HL-60/S4 (cell line): ENCODE data around the gene CDKN3.

ENCODE experiments used
- in situ Hi-C: fragments of 300-500 bp; cut with MboI; formaldehyde crosslinking; loops from 2 replicates; pipeline ENCODE4 v1.14.3; 2022; ENCODE audit warnings: low sequenced_read_pairs

Gene CDKN3, protein sequence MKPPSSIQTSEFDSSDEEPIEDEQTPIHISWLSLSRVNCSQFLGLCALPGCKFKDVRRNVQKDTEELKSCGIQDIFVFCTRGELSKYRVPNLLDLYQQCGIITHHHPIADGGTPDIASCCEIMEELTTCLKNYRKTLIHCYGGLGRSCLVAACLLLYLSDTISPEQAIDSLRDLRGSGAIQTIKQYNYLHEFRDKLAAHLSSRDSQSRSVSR

DNA sequence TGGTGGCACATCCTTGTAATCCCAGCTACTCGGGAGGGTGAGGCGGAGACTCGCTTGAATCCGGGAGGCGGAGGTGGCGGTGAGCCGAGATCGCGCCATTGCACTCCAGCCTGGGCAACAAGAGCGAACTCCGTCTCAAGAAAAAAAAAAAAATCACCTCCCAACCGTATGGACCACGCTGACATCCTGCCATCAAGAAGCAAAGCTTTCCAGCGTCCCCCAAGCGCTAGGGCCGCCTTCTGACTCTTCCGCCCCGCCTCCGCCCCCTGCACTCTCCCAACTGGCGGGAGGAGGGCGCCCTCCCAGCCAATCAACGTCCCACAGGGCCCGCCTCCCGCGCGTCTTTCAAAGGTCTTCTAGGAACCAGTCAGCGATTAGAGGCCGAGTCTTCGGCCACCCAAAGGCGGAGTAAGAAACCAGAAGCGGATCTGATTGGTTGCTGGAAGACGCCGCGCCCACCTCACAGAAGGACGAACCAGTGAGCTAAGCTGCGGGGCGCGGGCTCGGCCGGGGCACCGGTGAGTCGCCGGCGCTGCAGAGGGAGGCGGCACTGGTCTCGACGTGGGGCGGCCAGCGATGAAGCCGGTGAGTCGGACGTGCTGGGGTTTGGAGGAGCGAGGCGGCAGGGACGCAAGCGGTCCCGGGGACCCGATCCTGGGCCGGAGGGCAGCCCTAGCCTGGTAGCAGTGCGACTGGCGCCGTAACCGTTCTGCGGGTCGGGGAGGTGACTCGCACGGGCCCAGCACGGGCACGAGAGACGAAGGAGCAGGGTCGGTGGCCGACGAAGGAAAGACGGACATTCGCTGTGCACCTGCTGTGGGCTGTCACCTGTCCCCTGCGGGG lies at the start of gene CDKN3:
Gene CDKN3, plus strand, starts transcription at position 515 of the 843 bp plus-strand sequence. Its CDS starts 62 bp downstream, at position 577.
- in situ Hi-C loops, result no loop called here

DNA sequence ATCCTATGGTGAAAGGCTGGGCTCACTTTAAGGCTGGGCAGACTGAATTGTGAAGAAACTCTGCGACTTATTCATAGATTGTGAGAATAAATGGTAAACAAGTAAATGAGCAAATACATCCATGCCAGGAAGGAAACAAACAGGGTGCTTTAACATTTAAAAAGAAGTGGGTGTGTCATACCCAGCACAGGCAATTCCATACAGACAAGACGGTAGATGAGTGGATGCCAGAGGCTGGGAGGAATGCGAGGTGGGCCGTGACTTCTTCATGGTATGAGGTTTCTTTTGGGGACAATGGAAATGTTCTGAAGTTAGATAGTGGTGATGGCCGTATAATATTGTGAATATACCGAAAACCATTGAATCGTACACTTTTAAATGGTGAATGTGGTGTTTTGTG lies 49.8 kb upstream of the CDKN3 start:
- in situ Hi-C loops, result loop anchor here (25.0 kb wide), 1 partner anchor 810 kb away; no protein-coding TSS in a partner anchor

DNA sequence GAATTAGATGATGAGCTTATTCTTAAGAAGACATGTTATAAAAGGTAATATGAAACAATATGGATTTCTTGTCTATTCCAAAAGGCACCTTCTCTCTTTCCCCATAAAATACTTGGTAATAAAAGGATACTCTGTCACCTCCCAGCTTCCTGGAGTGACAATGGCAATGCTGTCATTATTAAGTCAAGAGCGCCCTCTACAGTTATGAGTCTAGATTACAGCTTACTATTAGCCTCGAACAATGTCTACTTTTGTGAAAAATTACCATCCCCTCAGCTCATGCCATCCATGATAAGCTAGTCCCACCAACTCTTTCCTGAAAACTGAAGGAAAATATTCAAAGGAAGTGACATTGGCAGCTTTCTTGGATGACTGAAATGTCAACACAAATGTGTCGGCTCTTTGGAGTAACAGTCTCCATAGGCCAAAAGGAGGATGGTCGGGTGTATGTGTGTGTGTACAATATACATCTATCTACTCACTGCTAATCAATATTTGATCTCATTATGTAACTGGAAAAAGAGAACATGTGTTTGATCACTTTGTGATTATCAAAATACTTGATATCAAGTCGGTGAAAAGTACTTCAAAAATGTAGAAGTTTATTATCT lies 48.7 kb upstream of the CDKN3 start:
- in situ Hi-C loops, result loop anchor here (25.0 kb wide), 1 partner anchor 811 kb away; no protein-coding TSS in a partner anchor

DNA sequence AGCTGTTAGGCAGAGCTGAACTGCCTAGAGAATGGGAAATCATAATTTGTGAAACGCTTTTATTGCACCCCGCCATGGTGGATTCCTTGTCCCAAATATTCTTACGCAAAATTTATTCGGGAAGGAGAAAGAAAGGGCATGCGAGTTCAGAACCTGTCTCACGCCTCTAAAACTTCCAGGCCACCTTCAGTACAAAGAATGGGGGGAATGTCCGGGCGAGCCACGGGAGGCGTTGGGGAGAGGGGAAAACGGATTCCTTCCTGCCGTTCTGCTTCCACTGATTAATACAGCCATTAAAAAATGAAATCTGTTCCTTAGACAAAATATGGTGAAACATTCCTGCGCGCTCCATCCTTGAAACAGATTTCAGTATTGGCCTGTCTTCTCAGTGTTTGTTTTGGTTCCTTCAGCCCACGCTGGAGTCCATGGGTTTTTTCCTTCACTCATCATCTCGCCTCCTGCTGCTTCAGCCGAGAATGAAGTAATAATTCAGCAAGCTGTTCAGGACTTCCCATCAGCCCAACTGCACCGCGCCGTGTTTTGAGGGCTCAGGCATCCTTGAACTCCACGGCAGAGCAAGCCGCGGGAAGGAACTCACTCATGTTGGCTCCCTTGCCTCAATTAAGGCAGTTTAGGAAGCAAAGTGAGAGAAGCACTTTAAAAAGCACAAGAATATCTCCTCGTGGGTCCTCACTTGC lies 47.7 kb upstream of the CDKN3 start:
- in situ Hi-C loops, result loop anchor here (25.0 kb wide), 1 partner anchor 812 kb away; no protein-coding TSS in a partner anchor

DNA sequence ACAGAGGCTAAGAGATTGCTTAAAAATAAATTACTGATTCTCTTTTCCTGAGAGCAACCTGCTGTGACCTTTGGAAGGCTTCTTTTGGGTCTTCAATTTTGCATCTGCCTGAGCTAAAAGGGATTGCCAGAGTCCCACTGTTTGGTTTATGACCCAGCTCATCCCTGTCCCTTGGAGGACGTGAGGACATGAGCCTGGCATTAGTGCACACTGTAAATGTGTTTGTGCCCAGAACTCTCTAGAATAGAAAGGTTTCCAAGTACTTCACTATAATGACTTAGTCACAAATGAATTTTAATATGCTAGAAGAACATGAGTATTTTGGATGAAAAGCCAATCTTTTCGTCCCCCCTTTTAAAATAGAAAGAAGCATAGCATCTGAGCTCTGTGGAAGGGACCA lies 47.1 kb upstream of the CDKN3 start:
- in situ Hi-C loops, result loop anchor here (25.0 kb wide), 1 partner anchor 812 kb away; no protein-coding TSS in a partner anchor

DNA sequence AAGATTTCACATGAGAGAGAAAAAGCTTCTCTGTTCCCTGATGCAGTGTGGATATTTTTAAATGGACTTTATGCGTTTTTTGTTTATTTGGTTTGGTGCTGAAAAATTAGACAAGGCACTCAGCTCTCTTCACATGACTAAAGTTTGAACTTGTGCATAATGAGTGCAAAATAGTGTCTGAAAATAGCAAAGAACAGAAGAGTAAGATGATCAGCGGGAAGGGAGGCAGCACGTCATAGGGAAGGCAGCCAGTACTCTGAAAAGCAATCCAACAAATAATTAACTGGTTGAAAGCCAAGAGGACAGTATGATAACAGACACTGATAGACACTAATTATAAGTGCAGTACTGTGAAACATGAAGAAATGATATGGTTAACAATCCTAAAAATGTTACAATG lies 46.6 kb upstream of the CDKN3 start:
- in situ Hi-C loops, result no loop called here

DNA sequence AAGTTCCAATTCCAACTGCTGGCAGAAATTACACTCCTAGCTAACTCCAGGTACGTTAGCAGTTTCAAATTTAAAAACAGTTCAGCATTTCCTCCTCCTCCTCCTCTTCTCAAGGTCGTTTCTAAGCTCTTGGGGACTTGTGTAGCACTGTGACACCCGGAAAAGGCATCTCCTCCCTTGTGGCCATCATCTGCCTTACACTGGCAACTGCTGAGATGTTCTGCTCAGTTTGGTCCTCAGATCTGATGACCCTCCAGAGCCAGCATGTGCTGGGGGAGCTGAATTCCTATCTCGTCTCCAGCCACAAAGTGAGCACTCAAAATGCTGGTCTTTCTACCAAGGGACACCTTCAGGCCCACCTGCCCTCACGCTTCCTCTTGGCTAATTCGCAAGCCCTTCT lies 43.5 kb upstream of the CDKN3 start:
- in situ Hi-C loops, result no loop called here

DNA sequence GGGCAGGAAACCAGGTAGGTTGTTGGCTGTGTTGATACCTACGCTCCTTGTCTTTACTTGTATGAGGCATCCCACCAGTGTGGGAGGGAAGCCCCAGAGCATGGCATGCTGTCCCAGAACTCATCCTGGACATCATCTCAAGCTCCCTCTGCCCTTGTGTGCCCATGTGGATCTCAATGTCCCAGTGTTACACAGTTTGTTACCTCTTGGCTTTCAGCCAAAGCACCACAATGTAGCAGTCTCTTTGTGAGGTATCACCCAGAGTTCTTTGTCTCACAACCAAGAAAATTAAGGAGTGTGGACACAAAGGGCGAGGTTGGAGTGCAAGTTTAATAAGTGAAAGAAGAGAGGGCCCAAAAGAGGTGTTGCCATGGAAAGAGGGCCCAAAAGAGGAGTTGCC lies 43.1 kb upstream of the CDKN3 start:
- in situ Hi-C loops, result no loop called here

DNA sequence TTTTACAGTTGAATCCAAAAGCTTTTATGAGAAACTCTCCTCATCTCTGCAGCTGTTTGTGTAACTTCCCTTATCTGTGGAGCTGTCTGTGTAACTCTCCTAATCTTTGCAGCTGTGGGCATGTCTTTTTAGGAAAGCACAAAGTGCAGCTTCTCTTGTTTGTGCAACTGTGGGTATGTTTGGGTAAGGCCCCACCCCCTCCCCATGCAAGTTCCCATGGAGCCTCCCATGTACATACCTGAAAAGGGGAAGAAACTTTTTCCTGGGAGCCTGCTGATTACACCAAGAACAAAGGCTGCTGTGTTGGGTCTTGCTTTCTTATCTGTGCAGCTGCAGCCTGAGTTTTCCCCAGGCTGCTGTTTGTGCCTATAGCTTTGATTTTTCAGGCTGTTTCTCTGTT lies 42.7 kb upstream of the CDKN3 start:
- in situ Hi-C loops, result no loop called here

DNA sequence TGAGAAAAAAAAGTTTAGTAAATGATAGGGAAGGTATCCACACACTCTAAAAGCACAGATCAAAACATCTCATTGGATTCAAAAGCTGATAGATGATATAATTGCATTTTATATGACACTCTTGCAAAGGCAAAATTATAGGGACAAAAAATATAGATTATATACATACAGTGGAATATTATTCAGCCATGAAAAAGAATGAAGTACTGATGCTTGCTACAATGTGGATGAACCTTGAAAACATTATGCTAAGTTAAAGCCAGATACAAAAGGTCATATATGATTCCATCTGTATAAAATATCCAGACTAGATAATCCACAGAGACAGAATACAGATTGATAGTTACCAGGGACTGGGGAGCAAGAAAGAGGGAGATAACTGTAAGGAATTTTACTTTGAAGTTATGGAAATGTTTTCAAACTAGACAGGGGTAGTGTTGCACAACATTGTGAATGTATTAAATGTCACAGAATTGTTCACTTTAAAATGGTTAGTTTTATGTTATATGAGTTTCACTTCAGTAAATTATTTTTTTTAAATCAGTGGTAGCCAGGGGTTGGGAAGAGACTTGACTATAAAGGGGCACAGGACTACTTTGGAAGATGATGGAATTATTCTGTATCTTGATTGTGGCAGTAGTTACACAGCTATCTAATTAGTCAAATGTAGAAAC lies 41.7 kb upstream of the CDKN3 start:
- in situ Hi-C loops, result no loop called here

DNA sequence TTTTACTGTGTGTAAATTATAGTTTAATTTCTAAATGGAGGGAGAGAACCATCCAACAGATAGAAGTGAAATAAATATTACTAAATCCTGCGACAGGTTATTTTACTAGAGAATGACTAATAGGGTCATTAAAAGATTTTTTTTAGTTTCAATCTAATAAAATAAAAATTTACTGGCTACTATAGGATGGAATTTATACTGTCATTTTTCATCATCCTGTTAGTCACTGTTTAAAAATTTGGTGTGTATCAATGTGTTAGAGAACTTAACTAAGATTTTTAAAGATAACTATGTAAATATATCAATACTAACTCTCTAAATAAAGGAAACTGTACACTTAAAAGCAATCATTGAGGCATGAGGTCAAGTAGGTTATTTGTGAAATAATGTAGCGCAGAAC lies 41.1 kb upstream of the CDKN3 start:
- in situ Hi-C loops, result no loop called here

DNA sequence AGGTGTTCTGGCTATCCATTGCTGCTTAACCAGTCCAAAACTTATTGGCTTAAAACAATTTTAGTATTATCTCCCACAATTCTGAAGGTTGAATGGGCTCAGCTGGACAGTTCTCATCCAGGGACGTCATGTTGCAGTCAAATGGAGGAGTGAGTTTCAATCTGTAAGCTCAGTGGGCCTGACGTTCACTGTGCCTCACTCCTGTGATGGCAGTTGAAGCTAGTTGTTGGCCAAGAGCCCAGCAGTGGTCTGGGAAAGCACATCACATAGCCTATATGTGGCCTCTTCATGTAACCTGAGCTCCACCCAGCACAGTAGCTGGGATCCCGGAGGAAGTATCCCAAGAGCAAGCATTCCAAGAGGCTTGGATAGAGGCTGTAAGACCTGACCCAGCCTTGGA lies 40.6 kb upstream of the CDKN3 start:
- in situ Hi-C loops, result no loop called here

DNA sequence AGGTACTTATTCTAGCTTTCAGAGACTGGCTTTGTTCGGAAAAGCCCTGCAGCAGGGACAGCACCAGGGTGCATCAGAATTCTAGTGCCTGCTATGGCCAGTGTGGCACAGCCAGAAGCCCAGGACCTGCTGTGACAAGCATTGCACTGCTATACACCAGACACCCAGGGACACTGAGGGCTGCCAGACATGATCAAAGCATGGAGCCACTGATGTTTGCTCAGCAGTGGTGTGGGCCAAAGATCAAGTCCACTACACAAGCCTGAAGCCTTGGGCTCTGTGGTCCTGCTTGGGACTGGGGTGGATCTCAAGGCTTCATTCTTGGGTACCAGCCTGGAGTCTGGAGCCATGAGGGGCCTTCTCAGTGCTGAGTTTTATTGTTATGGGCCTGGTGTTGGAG lies 36.1 kb upstream of the CDKN3 start:
- in situ Hi-C loops, result no loop called here

DNA sequence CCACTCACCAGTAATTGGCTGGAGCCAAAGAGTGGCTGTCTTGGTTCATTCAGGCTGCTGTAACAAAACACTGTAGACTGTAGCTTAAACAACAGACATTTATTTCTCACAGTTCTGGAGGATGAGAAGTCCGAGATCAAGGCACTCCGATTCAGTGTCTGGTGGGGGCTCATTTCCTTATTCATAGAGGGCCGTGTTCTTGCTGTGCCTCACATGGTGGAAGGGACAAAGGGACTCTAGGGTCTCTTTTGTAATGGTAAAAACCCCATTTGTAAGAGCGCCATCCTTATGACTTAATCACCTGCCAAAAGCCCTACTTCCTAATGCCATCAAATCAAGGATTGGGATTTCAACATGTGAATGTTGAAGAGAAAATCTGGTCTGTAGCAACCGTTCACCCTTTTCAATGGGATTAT lies 34.7 kb upstream of the CDKN3 start:
- in situ Hi-C loops, result no loop called here

DNA sequence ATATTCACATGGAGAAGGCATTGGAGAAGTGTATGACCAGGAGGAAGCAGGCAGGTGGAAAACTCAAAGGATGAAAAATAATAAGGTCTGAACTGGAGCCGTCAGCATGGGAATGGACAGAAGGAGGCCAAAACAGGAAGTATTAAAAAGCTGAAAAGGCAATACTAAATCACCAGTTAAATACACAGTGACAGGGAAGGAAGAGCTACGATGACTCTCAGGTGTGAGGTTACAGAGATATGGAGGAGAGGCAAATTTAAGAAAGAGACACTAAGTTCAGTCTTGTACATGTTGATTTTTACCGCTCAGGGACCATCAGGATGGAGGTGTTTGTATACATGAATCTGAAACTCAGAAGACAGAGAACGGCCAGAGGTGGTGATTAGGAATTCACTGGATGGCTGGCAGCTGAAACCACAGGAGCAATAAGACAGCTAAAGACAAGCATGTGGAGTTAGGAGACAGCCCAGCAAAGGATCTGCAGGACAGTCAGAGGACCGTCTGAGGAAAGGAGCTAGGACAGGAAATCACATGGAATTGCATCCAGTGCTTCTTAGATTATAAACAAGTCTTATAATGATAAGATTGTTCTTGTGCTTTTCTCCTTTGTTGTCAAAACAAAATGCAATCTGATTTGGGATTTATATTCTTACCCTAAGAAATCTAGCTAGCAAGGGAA lies 33.9 kb upstream of the CDKN3 start:
- in situ Hi-C loops, result no loop called here

DNA sequence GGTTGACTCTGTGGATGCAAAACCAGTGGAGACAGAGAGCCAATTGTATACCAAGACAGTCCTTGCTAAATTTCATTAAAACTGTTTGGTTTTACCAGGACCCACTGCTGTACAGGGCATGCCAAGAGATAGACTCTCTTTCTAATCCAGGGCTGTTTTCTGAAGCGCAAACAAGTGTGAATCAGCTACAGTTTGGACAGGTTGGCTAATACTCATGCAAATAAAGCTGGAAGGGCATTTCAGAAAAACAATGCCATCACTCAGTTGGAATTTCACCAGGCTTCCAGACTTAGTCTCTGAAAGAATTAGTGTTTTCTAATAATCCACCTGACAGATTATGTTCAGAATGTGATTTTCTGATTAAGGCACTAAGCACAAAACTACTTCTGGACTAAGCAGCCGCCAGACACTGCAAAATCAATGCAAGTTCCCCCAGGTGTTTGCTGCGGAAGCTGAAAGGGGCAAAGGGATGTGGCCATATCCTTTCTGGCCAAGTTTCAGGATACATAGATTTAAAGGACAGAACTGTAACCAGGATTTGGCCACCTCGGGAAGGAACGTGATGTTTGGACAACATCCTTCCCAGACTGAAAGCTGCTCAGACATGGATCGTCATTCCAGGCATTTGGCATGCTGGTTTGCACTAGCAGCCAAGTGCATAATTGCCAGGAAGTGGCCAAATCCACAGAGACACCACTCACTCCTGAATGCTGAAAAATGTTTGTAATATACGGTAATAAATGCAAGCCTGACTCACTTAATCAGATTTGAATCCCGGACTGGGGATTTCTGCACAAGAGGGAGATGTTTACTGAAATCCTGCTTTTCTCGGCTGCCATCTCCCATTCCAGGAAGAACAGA lies 32.0 kb upstream of the CDKN3 start:
- in situ Hi-C loops, result no loop called here

DNA sequence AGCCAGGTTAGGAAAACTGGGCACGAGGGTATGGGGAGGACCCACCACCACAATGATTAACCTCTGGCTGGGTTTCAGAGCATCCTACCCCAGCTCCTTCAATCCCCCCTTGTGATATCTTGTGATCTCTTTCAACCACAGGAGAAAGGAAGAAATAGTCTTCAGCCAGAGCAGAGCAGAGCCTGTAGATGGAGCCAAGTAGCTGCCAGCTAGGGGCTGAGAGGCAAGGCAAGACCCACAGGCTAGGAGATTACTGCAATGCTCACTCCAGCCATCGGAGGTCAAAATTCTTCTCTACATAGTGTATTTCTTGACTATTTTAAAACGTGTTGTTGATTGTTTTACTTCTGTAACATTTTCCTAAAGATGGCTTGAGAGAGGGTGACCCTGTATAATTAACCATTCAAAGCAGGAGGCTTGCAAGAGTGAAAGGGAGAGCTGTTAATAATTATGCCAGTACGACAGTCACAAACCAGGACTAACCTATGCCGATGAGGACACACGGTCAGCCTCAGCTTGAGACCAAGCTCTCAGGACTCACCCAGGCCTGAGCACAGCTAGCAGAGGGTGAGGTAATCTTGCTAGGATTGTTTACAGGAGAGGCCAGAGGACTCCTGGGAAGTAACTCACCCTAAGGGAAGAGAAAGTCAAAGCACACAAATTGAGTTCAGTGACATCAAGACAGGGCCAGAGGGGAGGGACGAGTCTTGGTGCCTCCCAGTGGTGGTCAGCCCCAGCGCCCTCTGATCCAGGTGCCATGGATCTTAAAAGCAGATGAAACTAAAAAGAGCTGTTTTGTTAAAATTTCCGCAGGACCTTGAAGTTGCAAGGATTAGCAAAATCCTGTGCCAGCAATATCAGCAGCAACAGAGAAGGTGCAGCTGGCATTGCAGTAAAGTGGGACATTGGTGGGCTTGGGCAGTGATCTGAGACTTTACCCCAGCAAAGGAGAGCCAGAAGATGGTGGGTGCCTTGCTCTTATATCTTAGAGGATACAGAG lies 29.8 kb upstream of the CDKN3 start:
- in situ Hi-C loops, result no loop called here

DNA sequence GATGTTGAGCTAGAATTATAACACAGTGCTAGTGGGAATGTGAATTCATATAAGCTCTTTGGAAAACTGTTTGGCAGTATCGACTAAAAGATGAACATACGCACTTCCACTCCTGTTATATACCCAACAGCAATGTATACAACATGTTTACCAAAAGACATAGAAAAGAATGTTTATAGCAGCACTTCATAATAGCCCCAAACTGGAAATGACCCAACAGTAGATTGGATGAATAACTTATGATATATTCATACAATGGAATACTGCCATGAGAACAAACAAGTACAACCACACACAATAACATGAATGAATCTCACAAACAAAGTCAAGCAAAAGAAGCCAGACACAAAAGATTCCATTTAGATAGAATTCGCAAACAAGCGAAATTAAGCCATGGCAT lies 28.5 kb upstream of the CDKN3 start:
- in situ Hi-C loops, result no loop called here
